GM13977 (cell line): ENCODE data around the gene RHOG.
"Not testable (repeated sequence)": the region's sequence is repeated elsewhere in the genome, so short reads cannot be mapped to it uniquely, and the experiment has no call there.

ENCODE experiments used
- DNase-seq: peaks from one replicate; pipeline ENCODE4 v3.0.0; 2012; ENCODE audit warnings: low spot score
- in situ Hi-C: fragments of 300-500 bp; cut with MboI; formaldehyde crosslinking; loops from one replicate; pipeline ENCODE4 v1.12.0; 2022; ENCODE audit warnings: low sequenced_read_pairs, low pct_unique_long_range_greater_than_20kb, mixed read lengths, inconsistent platforms; ENCODE audit not compliant: unreplicated experiment
- TF ChIP-seq, protein P1 (sequence below): IDR thresholded peaks from 2 replicates; pipeline ENCODE4 v1.5.1; 2012; ENCODE audit warnings: mild to moderate bottlenecking, control low read depth; ENCODE audit not compliant: insufficient read depth; ENCODE audit errors: extremely low read depth, missing control alignments

The RHOG gene

GRCh38 chr11:3823762-3824506 is 16.8 kb downstream of the RHOG start:
- TF ChIP-seq, protein P1, sequence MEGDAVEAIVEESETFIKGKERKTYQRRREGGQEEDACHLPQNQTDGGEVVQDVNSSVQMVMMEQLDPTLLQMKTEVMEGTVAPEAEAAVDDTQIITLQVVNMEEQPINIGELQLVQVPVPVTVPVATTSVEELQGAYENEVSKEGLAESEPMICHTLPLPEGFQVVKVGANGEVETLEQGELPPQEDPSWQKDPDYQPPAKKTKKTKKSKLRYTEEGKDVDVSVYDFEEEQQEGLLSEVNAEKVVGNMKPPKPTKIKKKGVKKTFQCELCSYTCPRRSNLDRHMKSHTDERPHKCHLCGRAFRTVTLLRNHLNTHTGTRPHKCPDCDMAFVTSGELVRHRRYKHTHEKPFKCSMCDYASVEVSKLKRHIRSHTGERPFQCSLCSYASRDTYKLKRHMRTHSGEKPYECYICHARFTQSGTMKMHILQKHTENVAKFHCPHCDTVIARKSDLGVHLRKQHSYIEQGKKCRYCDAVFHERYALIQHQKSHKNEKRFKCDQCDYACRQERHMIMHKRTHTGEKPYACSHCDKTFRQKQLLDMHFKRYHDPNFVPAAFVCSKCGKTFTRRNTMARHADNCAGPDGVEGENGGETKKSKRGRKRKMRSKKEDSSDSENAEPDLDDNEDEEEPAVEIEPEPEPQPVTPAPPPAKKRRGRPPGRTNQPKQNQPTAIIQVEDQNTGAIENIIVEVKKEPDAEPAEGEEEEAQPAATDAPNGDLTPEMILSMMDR: no peak
- in situ Hi-C loops: no loop called here
- DNase-seq: no peak

DNA sequence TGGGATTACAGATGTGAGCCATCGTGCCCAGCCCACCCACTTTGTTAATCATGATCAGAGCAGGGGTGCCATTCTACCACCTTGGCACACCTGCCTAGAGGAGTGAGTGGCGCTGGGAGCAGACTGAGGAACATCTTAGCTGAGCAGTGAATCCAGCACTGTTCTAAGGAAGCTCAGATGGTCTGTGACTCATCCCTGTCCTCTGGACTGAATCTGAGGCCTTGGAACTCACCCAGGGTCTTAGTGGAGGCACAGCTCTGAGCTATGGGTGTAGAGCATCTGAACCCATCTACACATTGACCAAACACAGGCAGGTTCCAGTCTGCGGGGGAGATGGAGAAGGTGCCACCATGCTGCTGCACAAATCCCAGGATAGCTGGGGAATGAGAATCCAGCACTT is 17.5 kb downstream of the RHOG start:
- in situ Hi-C loops: no loop called here
- TF ChIP-seq, protein P1: no peak
- no peak for DNase-seq

GRCh38 chr11:3822312-3822711 is 18.4 kb downstream of the RHOG start:
- TF ChIP-seq, protein P1: no peak
- in situ Hi-C loops: no loop called here
- DNase-seq: no peak

- in situ Hi-C loops: no loop called here
- DNase-seq: no peak
- TF ChIP-seq, protein P1: no peak
These were observed 19.8 kb downstream of the RHOG start for GRCh38 chr11:3820971-3821370.

DNA sequence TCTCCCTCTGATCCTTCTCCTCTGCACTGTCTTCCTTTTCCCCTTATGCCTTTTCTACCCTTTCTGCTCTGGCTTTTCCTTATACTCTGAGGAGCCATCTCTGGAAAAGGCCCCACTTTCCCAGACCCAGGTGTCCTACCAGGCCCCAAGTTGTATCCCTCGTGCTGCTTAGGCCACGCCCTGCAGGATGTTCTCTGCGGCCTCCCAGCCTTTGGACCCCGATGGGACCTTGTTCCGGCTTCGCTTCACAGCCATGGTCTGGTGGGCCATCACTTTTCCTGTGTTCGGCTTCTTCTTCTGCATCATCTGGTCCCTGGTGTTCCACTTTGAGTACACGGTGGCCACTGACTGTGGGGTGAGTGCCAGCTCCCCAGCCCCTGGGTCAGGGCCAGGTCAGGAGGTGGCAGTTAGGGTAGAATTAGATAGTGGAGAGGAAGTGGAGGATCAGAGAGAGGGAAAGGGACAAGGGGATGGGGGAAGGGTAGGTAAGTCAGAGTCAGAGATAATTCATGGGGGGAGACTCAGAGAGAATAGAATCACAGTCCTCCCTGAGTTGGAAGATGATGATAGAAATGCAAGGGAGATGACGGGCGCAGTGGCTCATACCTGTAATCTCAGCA is 23.5 kb downstream of the RHOG start:
- TF ChIP-seq, protein P1: no peak
- in situ Hi-C loops: no loop called here
- no peak for DNase-seq

DNA sequence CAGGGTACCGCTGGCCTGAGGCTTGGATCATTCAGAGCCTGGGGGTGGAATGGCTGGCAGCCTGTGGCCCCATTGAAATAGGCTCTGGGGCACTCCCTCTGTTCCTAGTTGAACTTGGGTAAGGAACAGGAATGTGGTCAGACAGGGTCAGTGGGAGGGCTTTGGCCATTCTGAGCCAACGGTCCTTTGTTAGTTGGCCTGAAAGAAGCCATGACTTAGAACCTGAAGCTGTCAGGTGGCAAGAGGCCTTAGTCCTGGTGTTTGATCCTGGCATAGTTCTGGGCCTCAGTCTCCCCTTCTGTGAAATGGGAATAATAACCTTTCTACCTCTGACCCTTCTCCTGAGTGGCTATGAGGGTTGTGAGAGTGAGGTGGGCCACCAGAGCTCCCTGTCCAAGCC is 24.1 kb downstream of the RHOG start:
- DNase-seq: no peak
- TF ChIP-seq, protein P1: no peak
- in situ Hi-C loops: no loop called here

DNA sequence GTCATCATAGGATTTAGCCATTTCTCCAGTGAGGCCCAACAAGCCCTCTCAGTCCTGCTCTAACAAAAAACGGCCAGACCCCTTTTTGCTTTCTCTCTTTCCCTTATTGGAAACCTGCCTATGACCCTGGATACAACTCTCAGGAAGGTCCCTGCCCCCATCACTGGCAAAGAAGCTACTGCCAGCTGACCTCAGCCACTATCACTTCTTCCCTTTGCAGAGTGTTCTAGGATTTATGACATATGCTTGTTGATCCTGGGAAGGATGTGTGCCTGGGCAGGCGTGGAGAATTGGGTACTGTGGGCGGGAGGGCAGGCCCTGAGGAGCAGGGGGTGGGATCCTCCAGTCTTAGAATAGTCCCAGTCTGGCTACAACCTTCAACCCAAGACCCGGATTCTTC is 24.9 kb downstream of the RHOG start:
- in situ Hi-C loops: no loop called here
- no peak for DNase-seq
- TF ChIP-seq, protein P1: no peak

GRCh38 chr11:3814832-3815231 is 25.9 kb downstream of the RHOG start:
- DNase-seq, in situ Hi-C loops: not testable (repeated sequence)
